HK-2 (cell line): ENCODE data around the gene TFE3.
"Not testable (repeated sequence)": the region's sequence is repeated elsewhere in the genome, so short reads cannot be mapped to it uniquely, and the experiment has no call there.

Source experiments
- DNase-seq: peaks from one replicate; pipeline ENCODE4 v3.0.0-alpha.2; 2018; ENCODE audit not compliant: unreplicated experiment

Gene TFE3

DNA sequence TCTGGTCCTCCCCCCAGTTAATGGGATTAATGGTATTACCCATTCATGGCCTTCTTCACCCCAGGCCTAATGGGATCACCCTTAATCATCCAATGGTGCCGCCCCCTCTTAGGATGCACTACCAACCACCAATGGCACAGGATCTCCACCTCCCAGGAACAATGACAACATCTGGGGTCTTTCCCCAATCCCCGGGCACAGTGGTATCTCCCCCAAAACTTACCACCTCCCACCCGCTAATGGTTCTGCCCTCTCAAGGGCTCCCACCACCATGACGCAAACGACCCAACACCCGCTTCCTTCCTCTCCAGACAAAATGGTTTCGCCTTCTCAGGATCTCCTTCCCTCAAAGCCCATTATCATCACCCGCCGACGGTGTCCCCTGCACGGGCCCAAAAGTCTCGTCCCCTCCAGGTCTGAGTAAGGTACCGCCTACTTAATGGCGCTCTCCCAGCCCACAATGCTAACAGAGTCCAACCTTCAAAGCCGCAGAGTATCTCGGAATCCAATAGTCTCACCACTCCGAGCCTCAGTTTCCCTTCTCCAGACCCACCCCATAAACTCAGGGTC is 41.6 kb downstream of the TFE3 start:
- peak; percentile 35 for DNase-seq

DNA sequence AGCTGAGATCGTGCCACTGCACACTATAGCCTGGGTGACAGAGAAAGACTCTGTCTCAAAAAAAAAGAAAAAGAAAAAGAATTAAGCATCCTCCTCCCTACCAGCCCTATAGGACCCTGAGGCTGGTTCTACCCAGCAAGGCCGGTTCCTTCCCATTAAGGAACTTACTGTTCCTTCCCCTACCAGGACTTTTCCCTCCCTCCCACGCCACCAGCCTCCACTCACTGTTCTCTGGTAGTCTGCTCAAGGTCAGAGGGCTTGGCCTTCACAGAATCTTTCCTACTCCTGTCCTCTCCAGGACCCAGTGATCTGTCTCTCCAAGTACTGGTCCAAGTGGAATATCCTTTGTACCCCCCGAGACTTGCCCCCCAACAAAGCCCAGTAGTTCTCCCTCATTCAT is 42.5 kb downstream of the TFE3 start:
- no peak for DNase-seq

DNA sequence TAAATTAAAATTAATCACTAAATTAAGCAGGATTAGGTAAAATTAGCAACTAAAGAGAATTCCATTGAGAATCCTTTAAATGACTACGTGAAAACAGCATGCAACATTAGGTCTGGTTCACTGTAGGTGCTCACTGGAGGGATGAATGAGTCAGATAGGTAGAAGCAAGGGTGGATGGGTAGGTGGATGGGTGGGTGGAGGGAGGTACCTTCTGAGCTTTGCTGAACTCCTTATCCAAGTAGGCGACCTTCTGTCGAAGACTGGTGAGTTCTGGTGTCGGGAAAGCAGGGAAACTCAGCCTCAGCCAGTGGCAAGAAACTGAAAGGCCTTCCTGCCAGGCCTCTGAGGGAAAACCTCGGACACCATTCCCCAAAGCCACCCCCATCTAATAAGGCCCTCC is 44.1 kb downstream of the TFE3 start:
- no peak for DNase-seq

DNA sequence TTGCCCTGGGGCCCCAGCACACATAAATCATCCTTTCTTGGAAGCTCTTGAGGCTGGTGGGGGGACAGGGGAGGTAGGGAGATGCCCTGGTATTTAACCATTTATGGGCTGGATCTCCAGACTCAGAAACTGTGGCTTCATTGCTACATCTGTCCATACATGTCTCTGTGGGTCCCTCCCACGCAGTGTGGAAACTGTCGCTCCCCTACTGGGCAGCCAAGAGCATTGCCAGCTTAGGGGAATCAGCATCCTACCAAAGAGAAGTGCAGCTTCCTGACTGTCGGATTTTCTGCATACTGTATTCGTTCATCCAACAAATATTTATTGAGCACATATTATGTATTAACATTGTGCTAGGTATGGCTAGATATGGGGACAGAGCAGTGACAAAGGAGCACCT is 44.8 kb downstream of the TFE3 start:
- no peak for DNase-seq

DNA sequence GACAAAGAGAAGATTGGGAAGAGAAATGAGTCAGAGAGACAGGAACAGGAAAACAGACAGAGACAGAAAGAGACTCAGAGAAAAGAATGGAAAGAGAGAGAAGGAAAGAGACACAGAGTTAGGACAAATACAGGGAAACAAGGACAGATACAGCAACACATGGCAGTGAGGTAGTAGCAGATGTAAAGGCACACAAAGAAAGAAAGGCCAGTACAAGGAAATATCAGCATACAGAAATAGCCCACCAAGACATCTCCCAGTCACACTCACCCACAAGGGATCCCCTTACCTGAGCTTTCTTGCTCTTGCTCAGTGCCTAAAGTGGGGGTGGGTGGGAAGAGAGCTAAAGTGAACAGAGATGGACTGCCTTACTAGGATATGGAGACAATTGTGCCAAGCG is 45.3 kb downstream of the TFE3 start:
- no peak for DNase-seq

DNA sequence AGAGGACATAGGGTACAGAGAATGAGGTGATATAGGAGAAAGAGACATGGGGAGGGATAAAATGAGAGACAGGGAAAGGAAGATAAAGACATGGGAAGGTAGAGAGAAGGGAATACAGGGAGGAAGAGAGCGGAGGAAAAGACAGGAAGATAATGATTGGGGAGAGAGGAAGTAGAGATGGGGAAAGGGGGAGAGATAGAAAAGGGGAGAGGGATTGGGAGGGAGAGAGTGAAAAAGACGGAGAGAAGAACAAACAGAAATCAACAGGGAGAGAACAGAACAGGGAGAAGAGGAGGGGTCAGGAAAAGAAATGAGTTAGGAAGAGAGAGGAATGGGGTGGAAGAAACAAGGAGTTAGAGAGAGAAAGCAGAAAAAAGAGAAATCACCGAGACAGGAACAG is 45.7 kb downstream of the TFE3 start:
- DNase-seq = no peak

DNA sequence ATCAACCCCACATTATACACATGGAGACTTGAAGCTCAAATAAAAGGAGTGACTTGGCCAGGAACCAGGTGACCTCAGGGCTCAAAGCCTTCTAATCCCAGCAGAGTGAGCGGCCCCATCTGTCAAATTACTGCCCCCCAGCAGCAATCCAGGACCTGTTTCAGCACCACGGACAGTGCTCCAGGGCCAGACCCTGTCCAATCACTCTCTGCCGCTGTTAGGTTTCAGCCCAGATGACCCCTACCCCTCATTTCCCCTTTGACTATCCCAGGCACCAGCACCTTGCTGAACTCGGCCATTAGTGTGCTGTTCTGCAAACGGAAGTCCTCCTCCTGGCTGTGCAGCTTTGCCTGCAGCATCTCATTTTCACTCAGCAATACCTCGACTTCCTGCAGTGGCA is 46.2 kb downstream of the TFE3 start:
- no peak for DNase-seq

DNA sequence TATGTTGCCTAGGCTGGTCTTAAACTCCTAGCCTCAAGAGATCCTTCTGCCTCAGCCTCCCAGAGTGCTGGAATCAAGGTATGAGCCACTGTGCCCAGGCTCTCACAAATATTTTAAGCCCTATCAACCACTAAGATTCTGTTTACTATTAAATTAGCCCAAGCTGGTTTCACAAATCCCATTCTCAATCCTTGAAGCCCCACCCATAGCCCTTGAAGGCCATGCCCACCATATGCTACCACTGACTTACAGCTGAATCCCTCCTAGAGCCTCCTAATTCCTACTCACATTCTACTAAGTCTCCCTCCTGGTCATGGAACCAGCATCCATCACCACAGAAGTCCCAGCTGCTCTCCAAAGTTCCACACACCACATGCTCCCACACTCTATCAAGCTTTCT is 50.8 kb downstream of the TFE3 start:
- DNase-seq = no peak

DNA sequence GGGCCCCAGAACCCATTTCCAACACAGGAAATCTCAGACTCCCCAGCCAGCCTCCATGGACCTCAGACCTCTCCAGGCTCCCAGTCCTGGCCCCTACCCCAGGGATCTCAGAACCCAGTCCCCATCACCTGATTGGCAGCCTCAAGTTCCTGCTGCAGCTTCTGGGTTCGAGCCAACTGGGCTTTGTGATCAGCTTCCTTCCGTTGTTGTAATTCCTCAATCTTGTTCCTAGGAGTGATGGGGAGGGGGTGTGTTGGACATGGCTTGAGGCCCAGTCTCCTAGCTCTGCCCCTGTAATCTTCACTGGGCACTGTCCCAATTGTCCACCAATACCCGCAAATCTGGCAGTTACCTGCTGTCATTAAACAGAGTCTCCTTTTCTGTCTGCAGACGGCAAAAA is 53.7 kb downstream of the TFE3 start:
- no peak for DNase-seq

DNA sequence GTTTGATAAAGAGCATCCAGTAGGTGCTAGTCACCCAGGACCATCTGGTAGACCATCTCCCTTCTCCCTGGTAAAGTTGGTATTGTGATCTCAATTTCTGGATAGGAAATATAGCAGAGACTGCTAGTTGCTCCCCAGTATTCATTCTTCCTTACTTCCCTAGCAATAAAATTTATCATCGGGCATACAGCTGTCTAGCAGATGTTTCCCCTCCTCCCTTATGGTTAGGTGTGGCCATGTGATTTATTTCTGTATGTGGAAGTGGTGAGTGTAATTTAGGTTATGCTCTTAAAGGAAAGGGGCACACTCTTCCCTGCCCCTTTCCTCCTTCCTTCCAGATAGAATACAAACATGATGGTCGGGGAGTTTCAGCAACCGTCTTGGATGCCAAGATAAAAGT is 59.3 kb downstream of the TFE3 start:
- no peak for DNase-seq

DNA sequence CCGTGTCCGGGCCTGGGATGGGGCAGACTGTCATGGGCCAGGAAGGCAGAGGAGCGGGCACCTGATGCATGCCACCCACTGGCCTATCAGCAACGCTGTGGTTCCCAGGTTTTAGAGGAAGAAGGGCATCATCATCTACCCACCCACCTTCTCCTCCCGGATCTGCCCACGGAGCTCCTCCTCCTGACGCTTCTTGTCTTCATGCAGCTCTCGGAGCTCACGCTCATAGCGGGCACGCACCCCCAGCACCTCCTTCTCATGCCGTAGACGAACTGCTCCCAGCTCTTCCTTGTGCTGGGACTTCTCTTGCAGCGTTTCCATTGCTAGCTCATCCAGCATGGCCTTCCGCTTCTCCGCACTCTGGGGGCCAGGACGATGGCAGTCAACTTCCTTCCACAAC is 60.1 kb downstream of the TFE3 start:
- no peak for DNase-seq

DNA sequence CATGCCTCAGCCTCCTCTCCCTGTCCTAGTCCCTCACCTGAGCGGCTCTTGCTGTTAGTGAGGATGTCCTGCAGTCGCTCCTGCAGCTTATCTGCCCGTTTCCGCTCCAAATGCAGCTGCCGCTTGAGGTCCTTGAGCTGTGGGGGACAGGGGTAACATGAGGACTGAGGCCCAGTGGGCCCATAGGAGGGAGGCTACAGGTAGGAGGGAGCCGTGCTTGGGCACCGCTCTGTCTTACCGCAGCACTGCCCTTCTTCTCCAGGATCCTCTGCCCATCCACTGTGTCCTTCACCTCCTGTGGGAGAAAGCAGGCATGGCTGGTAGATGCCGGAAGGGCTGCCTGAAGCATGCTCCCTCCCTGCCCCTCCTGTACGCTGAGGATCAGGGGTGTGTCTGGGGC is 62.0 kb downstream of the TFE3 start:
- no peak for DNase-seq

DNA sequence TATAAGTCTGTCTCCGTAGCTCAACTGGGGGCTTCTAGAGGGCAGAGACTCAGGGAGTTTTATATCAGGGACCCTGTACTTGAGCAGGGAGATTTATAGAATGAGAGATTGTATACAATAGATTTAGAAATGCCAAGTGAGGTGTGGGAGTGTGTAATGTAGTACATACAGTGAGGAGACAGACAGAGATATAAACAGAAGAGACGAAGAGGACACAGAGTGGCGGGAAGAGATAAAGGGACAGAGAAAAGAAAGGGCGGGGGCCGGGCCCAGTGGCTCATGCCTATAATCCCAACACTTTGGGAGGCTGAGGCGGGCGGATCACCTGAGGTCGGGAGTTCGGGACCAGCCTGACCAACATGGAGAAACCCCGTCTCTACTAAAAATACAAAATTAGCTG is 62.8 kb downstream of the TFE3 start:
- not testable (repeated sequence) for DNase-seq
